CD14-positive monocyte (primary cell): ENCODE measurements around the gene DBN1. TPM values are rescaled to one million over a fixed set of nuclear protein-coding genes. Genes with fewer than 3 reads are reported as not detected.

Source experiments
- DNase-seq, 3 donors: peaks; one replicate each; pipeline ENCODE4 v3.0.0-alpha.2; 2011 to 2022
- H2AFZ ChIP-seq: 2 replicates; pipeline ENCODE4 v1.6.0; 2012; ENCODE audit warnings: mild to moderate bottlenecking, low read depth, low read length, inconsistent platforms; ENCODE audit not compliant: insufficient read depth, poor library complexity, severe bottlenecking
- H3K27ac ChIP-seq, 2 donors: 1 replicate in 1 of 2; 2 replicates in 1 of 2; pipeline ENCODE4 v1.5.1; 2012 to 2013; ENCODE audit warnings: low read length in 2 of 2, control low read depth in 1 of 2, inconsistent platforms in 1 of 2, low read depth in 1 of 2, mild to moderate bottlenecking in 1 of 2
- H3K27me3 ChIP-seq, 2 donors: one replicate each; pipeline versions ENCODE4 v1.6.0 to v1.6.1; 2011 to 2013; ENCODE audit warnings: low read length in 2 of 2; ENCODE audit not compliant: control insufficient read depth in 2 of 2, insufficient read depth in 2 of 2
- H3K36me3 ChIP-seq, 2 donors: replicated peaks in 1 of 2; 1 replicate in 1 of 2; 2 replicates in 1 of 2; pipeline versions ENCODE4 v1.5.1 to v1.6.1; 2012 to 2013; ENCODE audit warnings: low read length in 2 of 2, control low read depth in 1 of 2, inconsistent platforms in 1 of 2, mild to moderate bottlenecking in 1 of 2; ENCODE audit not compliant: insufficient read depth in 2 of 2, control insufficient read depth in 1 of 2
- H3K4me1 ChIP-seq, 2 donors: 1 replicate in 1 of 2; 2 replicates in 1 of 2; pipeline versions ENCODE4 v1.5.1 to v1.6.1; 2012 to 2013; ENCODE audit warnings: low read length in 2 of 2, control low read depth in 1 of 2, inconsistent platforms in 1 of 2, mild to moderate bottlenecking in 1 of 2, moderate library complexity in 1 of 2; ENCODE audit not compliant: insufficient read depth in 2 of 2, control insufficient read depth in 1 of 2
- H3K4me2 ChIP-seq: replicated peaks from 2 replicates; pipeline ENCODE3; 2012; ENCODE audit warnings: low read length, moderate library complexity, mild to moderate bottlenecking; ENCODE audit not compliant: poor library complexity, severe bottlenecking; ENCODE audit errors: extremely low read depth
- H3K4me3 ChIP-seq, 3 experiments: fragments of 200-600 bp in 1 of 3; sonication (generic) in 1 of 3; replicated peaks in 1 of 3; 1 replicate in 2 of 3; 2 replicates in 1 of 3; pipeline ENCODE4 v1.5.1; 2011 to 2013; ENCODE audit warnings: low read length in 3 of 3, mild to moderate bottlenecking in 3 of 3, control low read depth in 2 of 3, low read depth in 2 of 3, inconsistent platforms in 1 of 3, moderate library complexity in 1 of 3
- H3K79me2 ChIP-seq: 2 replicates; pipeline ENCODE4 v1.6.0; 2012; ENCODE audit warnings: mild to moderate bottlenecking, control low read depth, inconsistent platforms, low read length, moderate library complexity; ENCODE audit not compliant: insufficient read depth
- H3K9ac ChIP-seq: 2 replicates; pipeline ENCODE4 v1.6.0; 2017; ENCODE audit warnings: low read length, mild to moderate bottlenecking; ENCODE audit not compliant: insufficient read depth, poor library complexity, severe bottlenecking
- H3K9me3 ChIP-seq, 2 donors: replicated peaks in 1 of 2; 1 replicate in 1 of 2; 2 replicates in 1 of 2; pipeline versions ENCODE4 v1.5.1 to v1.6.1; 2012 to 2013; ENCODE audit warnings: low read length in 2 of 2, control low read depth in 1 of 2; ENCODE audit not compliant: control insufficient read depth in 1 of 2, insufficient read depth in 1 of 2
- H4K20me1 ChIP-seq: 2 replicates; pipeline ENCODE4 v1.6.0; 2012; ENCODE audit warnings: mild to moderate bottlenecking, low read length, control low read depth, moderate library complexity; ENCODE audit not compliant: insufficient read depth
- H3K27ac Mint-ChIP-seq, 7 donors: one replicate each; pipeline ENCODE4 v1.8.0; 2020; ENCODE audit warnings: mild to moderate bottlenecking in 7 of 7, mixed read lengths in 7 of 7, moderate library complexity in 6 of 7, inconsistent platforms in 2 of 7
- H3K27me3 Mint-ChIP-seq, 3 donors: one replicate each; pipeline ENCODE4 v1.8.0; 2021 to 2022; ENCODE audit warnings: low read depth in 3 of 3, mild to moderate bottlenecking in 3 of 3, mixed read lengths in 3 of 3, moderate library complexity in 3 of 3, inconsistent platforms in 1 of 3
- H3K36me3 Mint-ChIP-seq, 2 donors: one replicate each; pipeline ENCODE4 v1.8.0; 2020; ENCODE audit warnings: mixed read lengths in 2 of 2, inconsistent platforms in 1 of 2, mild to moderate bottlenecking in 1 of 2
- H3K4me1 Mint-ChIP-seq: one replicate; pipeline ENCODE4 v1.8.0; 2020; ENCODE audit warnings: mild to moderate bottlenecking, mixed read lengths
- H3K4me3 Mint-ChIP-seq, 2 donors: one replicate each; pipeline ENCODE4 v1.8.0; 2020; ENCODE audit warnings: mild to moderate bottlenecking in 2 of 2, mixed read lengths in 2 of 2, moderate library complexity in 1 of 2
- H3K9me3 Mint-ChIP-seq, 7 donors: one replicate each; pipeline ENCODE4 v1.8.0; 2020 to 2022; ENCODE audit warnings: mixed read lengths in 7 of 7, mild to moderate bottlenecking in 6 of 7, moderate library complexity in 6 of 7, inconsistent platforms in 2 of 7
- CTCF ChIP-seq: fragments of 200-600 bp; IDR thresholded peaks from one replicate; pipeline ENCODE4 v1.8.0; 2022; ENCODE audit warnings: antibody characterized with exemption, mild to moderate bottlenecking
- WGBS: methylation state at CpG from one replicate; pipeline ENCODE4 v1.1.5; 2013; ENCODE audit warnings: missing lambda C conversion rate; ENCODE audit not compliant: insufficient coverage; 5-methylcytosine and 5-hydroxymethylcytosine counted together
- intact Hi-C, 2 donors: fragments of 100-400 bp; cut with micrococcal nuclease; formaldehyde crosslinking; loops; one replicate each; pipeline versions ENCODE4 v1.15.0 to v1.15.1; 2023
- polyA plus RNA-seq, 3 donors: library from polyadenylated mRNA; depleted of rRNA in 1 of 3; unstranded in 2 of 3; stranded (reverse) in 1 of 3; fragments of 300-500 nt in 2 of 3; fragments of >200 nt in 1 of 3; fragmentation: Illumina TruSeq in 2 of 3; gene quantifications; 1 replicate in 2 of 3; 2 replicates in 1 of 3; pipeline ENCODE4 v1.2.3, GENCODE V29; 2012 to 2021

The DBN1 gene
- polyA plus RNA-seq, 3 donors = 0.71 to 1.6 (median 0.73) TPM

DNA sequence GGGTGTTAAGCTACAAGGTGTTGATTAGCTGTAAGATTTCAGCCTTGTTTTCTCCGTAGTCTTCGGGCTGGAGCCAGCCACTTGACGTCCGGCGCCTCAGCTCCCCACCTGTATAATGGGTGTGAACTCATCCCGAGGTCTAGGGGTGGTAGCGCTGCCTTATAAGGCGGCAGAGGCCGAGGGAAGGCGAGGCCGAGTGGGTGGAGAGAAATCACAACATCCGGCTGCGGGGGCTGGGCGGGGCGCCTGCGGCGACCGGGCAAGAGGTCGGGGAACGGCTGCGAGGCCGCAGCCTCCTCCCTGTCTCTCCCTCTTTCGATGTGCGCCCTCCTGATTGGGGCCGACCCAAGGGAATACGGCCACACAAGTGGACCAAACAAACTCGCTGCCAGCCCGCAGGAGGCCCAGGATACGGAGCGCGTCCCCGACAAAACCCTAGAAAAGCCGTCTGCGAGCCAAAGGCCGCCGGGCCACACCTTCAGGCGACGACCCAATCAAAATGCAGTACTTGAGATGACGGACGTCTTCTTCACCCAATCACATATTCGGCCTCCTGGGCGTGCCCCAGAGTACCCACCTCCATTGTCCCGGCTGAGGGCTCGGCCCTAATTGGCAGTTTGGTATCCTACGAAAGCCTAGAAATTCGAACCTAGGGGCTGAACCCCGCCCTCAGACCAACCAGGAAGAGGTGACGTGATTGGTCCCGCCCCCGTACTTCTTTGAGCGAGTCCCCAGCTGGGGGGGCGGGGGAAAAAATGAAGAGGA, 47.5 kb downstream of the DBN1 start:
- intact Hi-C loops = loop anchor here (2.0 to 5.0 kb wide), 3 partner anchors 29 to 69 kb away; no protein-coding TSS in a partner anchor

More for the DNA sequence above, 47.5 kb downstream of the DBN1 start:
- H3K4me1 Mint-ChIP-seq = peaks cover 55% of the 10 kb centered on the region
- Histone ChIP-seq H3K79me2 (peaks cover 40% of the 10 kb centered on the region), H2AFZ (peak overlapping the region; percentile 81), H3K9me3 (no peaks in the 10 kb centered on the region), H3K4me3 (peak overlapping the region; percentile 32 to 74 (median 34)), H3K4me2 (peak overlapping the region; percentile 66), H3K9ac (peak overlapping the region; percentile 81), H3K36me3 (peaks cover 10 to 12% of the 10 kb centered on the region in 2 donors), H3K4me1 (peaks cover 47 to 54% of the 10 kb centered on the region in 2 donors), H4K20me1 (peaks cover 18% of the 10 kb centered on the region), H3K27me3 (no peaks in the 10 kb centered on the region), H3K27ac (peak overlapping the region; percentile 84 to 88)
- H3K27me3 Mint-ChIP-seq = peaks cover 0 to 1% (median 0%) of the 10 kb centered on the region in 3 donors
- H3K36me3 Mint-ChIP-seq = peaks cover 14 to 29% of the 10 kb centered on the region in 2 donors
- peak overlapping the region; percentile 97 to 100 (median 99) for H3K27ac Mint-ChIP-seq
- peak; percentile 100 for DNase-seq
- H3K9me3 Mint-ChIP-seq = peaks cover 0 to 4% (median 0%) of the 10 kb centered on the region in 7 donors
- no peak for TF ChIP-seq CTCF
- under 1% methylated on average over 37 of the region's 52 CpGs for WGBS
- H3K4me3 Mint-ChIP-seq = peak overlapping the region; percentile 80 to 91
